HG02610 (cell line): Measurements from ENCODE around the gene AGBL4.
A peak's percentile ranks its signal among the peaks of the same experiment; 100 is the strongest.

Experiments used
- ATAC-seq: cut with Tn5 transposase; IDR thresholded peaks from one replicate; pipeline ENCODE4 v1.9.1; 2021; ENCODE audit warnings: mild to moderate bottlenecking, moderate library complexity; ENCODE audit not compliant: unreplicated experiment

AGBL4 gene

GRCh38 chr1:48851638-48852037 is 1172.1 kb downstream of the AGBL4 start:
- ATAC-seq = no peak

- peak; percentile 56 for ATAC-seq
Measured at GRCh38 chr1:48848035-48848434, 1175.7 kb downstream of the AGBL4 start.

GRCh38 chr1:48846441-48846840 is 1177.3 kb downstream of the AGBL4 start:
- no peak for ATAC-seq

- ATAC-seq = no peak
Measured at GRCh38 chr1:48844187-48844586, 1179.6 kb downstream of the AGBL4 start.

GRCh38 chr1:48841966-48842365 is 1181.8 kb downstream of the AGBL4 start:
- ATAC-seq = no peak

GRCh38 chr1:48841461-48841860 is 1182.3 kb downstream of the AGBL4 start:
- ATAC-seq = no peak

GRCh38 chr1:48831120-48831978 is 1192.4 kb downstream of the AGBL4 start:
- ATAC-seq = no peak

GRCh38 chr1:48830715-48831114 is 1193.0 kb downstream of the AGBL4 start:
- ATAC-seq = no peak

GRCh38 chr1:48829446-48829845 is 1194.3 kb downstream of the AGBL4 start:
- no peak for ATAC-seq

GRCh38 chr1:48823168-48823567 is 1200.6 kb downstream of the AGBL4 start:
- no peak for ATAC-seq

- no peak for ATAC-seq
Measured at GRCh38 chr1:48820491-48820890, 1203.3 kb downstream of the AGBL4 start.

GRCh38 chr1:48817505-48818114 is 1206.1 kb downstream of the AGBL4 start:
- peak; percentile 89 for ATAC-seq

GRCh38 chr1:48810740-48811139 is 1213.0 kb downstream of the AGBL4 start:
- no peak for ATAC-seq

- no peak for ATAC-seq
Measured at GRCh38 chr1:48808496-48808895, 1215.3 kb downstream of the AGBL4 start.

- no peak for ATAC-seq
Measured at GRCh38 chr1:48807554-48808260, 1216.0 kb downstream of the AGBL4 start.

- ATAC-seq = peak; percentile 67
Measured at GRCh38 chr1:48803474-48803873, 1220.3 kb downstream of the AGBL4 start.

- ATAC-seq = no peak
Measured at GRCh38 chr1:48794816-48795215, 1228.9 kb downstream of the AGBL4 start.

GRCh38 chr1:48793863-48794262 is 1229.9 kb downstream of the AGBL4 start:
- peak; percentile 83 for ATAC-seq

GRCh38 chr1:48792961-48793360 is 1230.8 kb downstream of the AGBL4 start:
- ATAC-seq = no peak

GRCh38 chr1:48790397-48790796 is 1233.4 kb downstream of the AGBL4 start:
- ATAC-seq = peak; percentile 44

GRCh38 chr1:48789903-48790302 is 1233.9 kb downstream of the AGBL4 start:
- ATAC-seq = no peak

GRCh38 chr1:48785869-48786268 is 1237.9 kb downstream of the AGBL4 start:
- ATAC-seq = peak; percentile 52
